OCI-LY7 (cell line): Measurements from ENCODE around the gene PIAS2. TPM values are rescaled to one million over a fixed set of nuclear protein-coding genes. Genes with fewer than 3 reads are reported as not detected.
"Not testable (repeated sequence)": the region's sequence is repeated elsewhere in the genome, so short reads cannot be mapped to it uniquely, and the experiment has no call there.

Experiments
- Bru-seq: library from RNA; stranded (reverse); fragments of 400-500 nt; gene quantifications from one replicate; lab custom pipeline; 2021; lab: Mats Ljungman, UMichigan
- BruChase-seq, 2 experiments: library from RNA; stranded (reverse); fragments of 400-500 nt; gene quantifications; one replicate each; lab custom pipeline; 2021; lab: Mats Ljungman, UMichigan
- BruUV-seq: library from RNA; stranded (reverse); fragments of 400-500 nt; replicated peaks from 2 replicates; lab custom pipeline; 2021; lab: Mats Ljungman, UMichigan
- CTCF ChIA-PET: fragments of 300-600 bp; sonication (Branson Sonifier 250); formaldehyde crosslinking; loops from one replicate; lab custom pipeline; 2022; ENCODE audit warnings: antibody characterized with exemption; ENCODE audit not compliant: unreplicated experiment; lab: Charles Lee
- POLR2A ChIA-PET: fragments of 300-600 bp; sonication (Branson Sonifier 250); formaldehyde crosslinking; loops from one replicate; lab custom pipeline; 2022; ENCODE audit warnings: antibody characterized with exemption; lab: Charles Lee
- DNase-seq: peaks from one replicate; pipeline ENCODE4 v3.0.0-alpha.2; 2015; ENCODE audit warnings: low spot score
- H2AFZ ChIP-seq: fragments of 200-600 bp; sonication (generic), shearing (Covaris generic); 2 replicates; pipeline ENCODE4 v1.6.1; 2014; ENCODE audit warnings: mild to moderate bottlenecking, antibody characterized with exemption, low read length, moderate library complexity
- H3K27ac ChIP-seq: fragments of 200-600 bp; sonication (generic); 2 replicates; pipeline ENCODE4 v1.5.1; 2014; ENCODE audit warnings: mixed run types, low read depth, mild to moderate bottlenecking, moderate library complexity, low read length, inconsistent platforms; ENCODE audit not compliant: poor library complexity, severe bottlenecking
- H3K36me3 ChIP-seq: fragments of 200-600 bp; sonication (generic); 2 replicates; pipeline ENCODE4 v1.6.1; 2014; ENCODE audit warnings: mild to moderate bottlenecking, antibody characterized with exemption, low read length, moderate library complexity, mixed read lengths; ENCODE audit not compliant: insufficient read depth
- H3K4me1 ChIP-seq: fragments of 200-600 bp; sonication (generic); 2 replicates; pipeline ENCODE4 v1.5.1; 2014; ENCODE audit warnings: mild to moderate bottlenecking, low read length; ENCODE audit not compliant: insufficient read depth, poor library complexity, severe bottlenecking
- H3K4me2 ChIP-seq: fragments of 200-600 bp; sonication (generic); 2 replicates; pipeline ENCODE4 v1.6.1; 2014; ENCODE audit warnings: mild to moderate bottlenecking, low read length
- H3K4me3 ChIP-seq: fragments of 200-600 bp; sonication (generic); 2 replicates; pipeline ENCODE4 v1.5.1; 2014; ENCODE audit warnings: mild to moderate bottlenecking, low read depth, low read length; ENCODE audit not compliant: poor library complexity, severe bottlenecking
- H3K79me2 ChIP-seq: fragments of 200-600 bp; sonication (generic); 2 replicates; pipeline ENCODE4 v1.6.1; 2016; ENCODE audit warnings: low read depth, mild to moderate bottlenecking, low read length, moderate library complexity, mixed read lengths; ENCODE audit not compliant: insufficient read depth
- H3K9me2 ChIP-seq: fragments of 200-600 bp; sonication (generic); 2 replicates; pipeline ENCODE4 v1.6.1; 2016; ENCODE audit warnings: mild to moderate bottlenecking, low read length, mixed read lengths; ENCODE audit not compliant: insufficient read depth
- H3K9me3 ChIP-seq: fragments of 200-600 bp; sonication (generic); 2 replicates; pipeline ENCODE4 v1.6.1; 2014; ENCODE audit warnings: mild to moderate bottlenecking, mixed run types, low read length, mixed read lengths
- H4K20me1 ChIP-seq: fragments of 200-600 bp; sonication (generic); 2 replicates; pipeline ENCODE4 v1.6.1; 2014; ENCODE audit warnings: mild to moderate bottlenecking, antibody characterized with exemption, low read length, moderate library complexity, mixed read lengths; ENCODE audit not compliant: insufficient read depth
- CTCF ChIP-seq: fragments of 200-600 bp; sonication (generic); conservative IDR thresholded peaks from 2 replicates; pipeline ENCODE4 v1.5.1; 2014; ENCODE audit warnings: mild to moderate bottlenecking, antibody characterized with exemption, low read length, moderate library complexity, mixed read lengths
- EZH2phosphoT487 ChIP-seq: fragments of 200-600 bp; sonication (generic); IDR thresholded peaks from 2 replicates; pipeline ENCODE4 v1.6.1; 2018; ENCODE audit warnings: low read depth, borderline replicate concordance, mild to moderate bottlenecking, mixed run types, antibody characterized with exemption, low read length, moderate library complexity, mixed read lengths
- intact Hi-C: fragments of 100-400 bp; cut with micrococcal nuclease; formaldehyde crosslinking; loops from one replicate; pipeline ENCODE4 v1.10.0; 2022; ENCODE audit not compliant: unreplicated experiment
- long read RNA-seq: library from polyadenylated mRNA; stranded (forward); transcript quantifications from one replicate; pipeline ENCODE4 v2.0.0, GENCODE V29; 2022
- total RNA-seq, 2 experiments: library from RNA; depleted of rRNA in 1 of 2; stranded (reverse); fragments of >200 nt in 1 of 2; shearing (Covaris generic) in 1 of 2; gene quantifications; 2 replicates each; pipeline ENCODE4 v1.2.3, GENCODE V29; 2014 to 2022

Gene PIAS2
- total RNA-seq (2014; rRNA removed; shearing (Covaris generic)) (17.9 and 18.1 TPM in 2 replicates), total RNA-seq (2022) (27.9 and 35.7 TPM in 2 replicates), Bru-seq, nascent RNA (percentile 76 among the genes with signal in this experiment), BruChase-seq, experiment 1, labeled RNA remaining after a 6-hour chase (percentile 64 among the genes with signal in this experiment), BruChase-seq, experiment 2, labeled RNA remaining after a 2-hour chase (percentile 77 among the genes with signal in this experiment)
- long read RNA-seq, full-length matches to known transcripts, result 20 of 39 reads
- long read RNA-seq, partial matches to known transcripts, result 2 of 39 reads
- long read RNA-seq, other reads (novel, unspliced or antisense), result 17 of 39 reads

GRCh38 chr18:46917108-46917802 lies at the start of gene PIAS2, which contains the start of gene KATNAL2:
TSS of gene PIAS2 (minus strand) at chr18:46917507. CDS start at chr18:46917345, 162 bp downstream.
TSS of gene KATNAL2 (plus strand) at chr18:46917602. CDS start at chr18:46946873, 29,271 bp downstream.
- Histone ChIP-seq H2AFZ (peak within 1 kb of the TSS; percentile 88; the same call in 1 of the 2 replicates), H3K4me3 (peak within 1 kb of the TSS; percentile 90), H3K9me3 (no peaks in the 10 kb centered on the region), H3K9me2 (no peaks in the 10 kb centered on the region), H3K4me1 (peaks cover 12% of the 10 kb centered on the region), H4K20me1 (peaks cover 20% of the 10 kb centered on the region; the same call in 1 of the 2 replicates), H3K36me3 (no peaks in the 10 kb centered on the region), H3K4me2 (peak within 1 kb of the TSS; percentile 93), H3K27ac (peak within 1 kb of the TSS; percentile 65), H3K79me2 (peaks cover 44% of the 10 kb centered on the region)
- TF ChIP-seq CTCF (no peak), EZH2phosphoT487 (no peak)
- BruUV-seq, result no TSS peak
- POLR2A ChIA-PET, result interaction anchor here (0.5 kb wide), 1 partner anchor 180 kb away, joined by 3 read pairs; no protein-coding TSS in a partner anchor
- intact Hi-C loops, result no loop called here
- DNase-seq, result peak; percentile 85
- CTCF ChIA-PET, result no interaction called here

- DNase-seq, H3K4me3 ChIP-seq, intact Hi-C loops, H3K27ac ChIP-seq, POLR2A ChIA-PET, H3K4me1 ChIP-seq, CTCF ChIA-PET, H3K9me2 ChIP-seq, H3K79me2 ChIP-seq, H3K4me2 ChIP-seq, H3K9me3 ChIP-seq, H3K36me3 ChIP-seq, H2AFZ ChIP-seq, H4K20me1 ChIP-seq: not testable (repeated sequence)
- TSS peak; percentile 95 for BruUV-seq
Measured at GRCh38 chr18:46966266-46966665, 49.0 kb upstream of the PIAS2 start.

- H3K79me2 ChIP-seq, intact Hi-C loops: not testable (repeated sequence)
Measured at GRCh38 chr18:46964579-46965293, 47.4 kb upstream of the PIAS2 start.

GRCh38 chr18:46963656-46964578 lies 46.6 kb upstream of the PIAS2 start:
- intact Hi-C loops, BruUV-seq, H3K4me1 ChIP-seq, H3K79me2 ChIP-seq, H3K9me2 ChIP-seq, H3K27ac ChIP-seq, DNase-seq, CTCF ChIA-PET, H4K20me1 ChIP-seq, H3K9me3 ChIP-seq, H3K4me3 ChIP-seq, H3K36me3 ChIP-seq, H3K4me2 ChIP-seq, H2AFZ ChIP-seq, POLR2A ChIA-PET: not testable (repeated sequence)

More at GRCh38 chr18:46964579-46965293, 47.4 kb upstream of the PIAS2 start:
- H3K9me2 ChIP-seq, H3K4me3 ChIP-seq, H2AFZ ChIP-seq, H3K9me3 ChIP-seq, H3K36me3 ChIP-seq, H4K20me1 ChIP-seq, H3K4me1 ChIP-seq, DNase-seq, POLR2A ChIA-PET, H3K27ac ChIP-seq, BruUV-seq, CTCF ChIA-PET, H3K4me2 ChIP-seq: not testable (repeated sequence)
